NK-92 (cell line): ENCODE measurements around the gene SLC48A1.

Experiments
- DNase-seq: peaks from one replicate; lab custom pipeline; 2025; ENCODE audit not compliant: unreplicated experiment; lab: John Stamatoyannopoulos, UW

Gene SLC48A1

GRCh38 chr12:47777151-47777550 lies 4.1 kb downstream of the SLC48A1 start:
- no peak for DNase-seq

- no peak for DNase-seq
Measured at GRCh38 chr12:47777741-47778558, 4.9 kb downstream of the SLC48A1 start.

- DNase-seq, result no peak
Measured at GRCh38 chr12:47778881-47779280, 5.8 kb downstream of the SLC48A1 start.

GRCh38 chr12:47779301-47779942 lies 6.4 kb downstream of the SLC48A1 start:
- no peak for DNase-seq

- DNase-seq, result no peak
Measured at GRCh38 chr12:47779943-47780504, 7.0 kb downstream of the SLC48A1 start.

GRCh38 chr12:47781479-47782371 lies 8.7 kb downstream of the SLC48A1 start:
- DNase-seq, result no peak

- no peak for DNase-seq
Measured at GRCh38 chr12:47782372-47782770, 9.3 kb downstream of the SLC48A1 start.

- DNase-seq, result no peak
Measured at GRCh38 chr12:47783024-47783755, 10.2 kb downstream of the SLC48A1 start.

GRCh38 chr12:47783821-47784819 lies 11.1 kb downstream of the SLC48A1 start:
- DNase-seq, result no peak

GRCh38 chr12:47785036-47785886 lies 12.2 kb downstream of the SLC48A1 start:
- DNase-seq, result no peak

- no peak for DNase-seq
Measured at GRCh38 chr12:47785887-47786661, 13.0 kb downstream of the SLC48A1 start.

- no peak for DNase-seq
Measured at GRCh38 chr12:47786662-47787280, 13.7 kb downstream of the SLC48A1 start.

- DNase-seq, result no peak
Measured at GRCh38 chr12:47787596-47788319, 14.7 kb downstream of the SLC48A1 start.

GRCh38 chr12:47789141-47789540 lies 16.1 kb downstream of the SLC48A1 start:
- no peak for DNase-seq

GRCh38 chr12:47789712-47790489 lies 16.9 kb downstream of the SLC48A1 start:
- no peak for DNase-seq
